MM.1S (cell line): ENCODE measurements around the gene MORN5.

Source experiments
- DNase-seq: peaks from one replicate; pipeline ENCODE4 v3.0.0-alpha.2; 2015
- H2AFZ ChIP-seq: fragments of 300-600 bp; sonication (generic); 2 replicates; pipeline ENCODE4 v1.6.0; 2016; ENCODE audit warnings: antibody characterized with exemption, low read length
- H3F3A ChIP-seq: fragments of 300-600 bp; sonication (generic); 2 replicates; pipeline ENCODE4 v1.6.1; 2016; ENCODE audit warnings: mild to moderate bottlenecking, antibody characterized with exemption, low read length, moderate library complexity, mixed read lengths; ENCODE audit not compliant: insufficient read depth
- H3K27ac ChIP-seq: fragments of 300-600 bp; sonication (generic); 2 replicates; pipeline ENCODE4 v1.5.1; 2016; ENCODE audit warnings: mild to moderate bottlenecking, low read length
- H3K27me3 ChIP-seq: fragments of 300-600 bp; sonication (generic); replicated peaks from 2 replicates; pipeline ENCODE4 v1.6.0; 2016; ENCODE audit warnings: low read length; ENCODE audit not compliant: insufficient read depth
- H3K36me3 ChIP-seq: fragments of 300-600 bp; sonication (generic); replicated peaks from 2 replicates; pipeline ENCODE4 v1.6.1; 2016; ENCODE audit warnings: mild to moderate bottlenecking, low read length, mixed read lengths; ENCODE audit not compliant: insufficient read depth
- H3K4me1 ChIP-seq: fragments of 300-600 bp; sonication (generic); 2 replicates; pipeline ENCODE4 v1.6.1; 2016; ENCODE audit warnings: low read length, mixed read lengths
- H3K4me2 ChIP-seq: fragments of 300-600 bp; sonication (generic); 2 replicates; pipeline ENCODE4 v1.6.0; 2016; ENCODE audit warnings: low read depth, low read length
- H3K4me3 ChIP-seq: fragments of 300-600 bp; sonication (generic); 2 replicates; pipeline ENCODE4 v1.5.1; 2016; ENCODE audit warnings: low read length, mixed read lengths
- H3K79me2 ChIP-seq: fragments of 300-600 bp; sonication (generic); 2 replicates; pipeline ENCODE4 v1.6.1; 2016; ENCODE audit warnings: mixed run types, low read length, mixed read lengths
- H3K9ac ChIP-seq: fragments of 300-600 bp; sonication (generic); 2 replicates; pipeline ENCODE4 v1.6.1; 2016; ENCODE audit warnings: low read length, mixed read lengths
- H3K9me2 ChIP-seq: fragments of 300-600 bp; sonication (generic); replicated peaks from 2 replicates; pipeline ENCODE4 v1.6.1; 2016; ENCODE audit warnings: mild to moderate bottlenecking, low read length, mixed read lengths; ENCODE audit not compliant: insufficient read depth
- H3K9me3 ChIP-seq: fragments of 300-600 bp; sonication (generic); replicated peaks from 2 replicates; pipeline ENCODE4 v1.6.1; 2016; ENCODE audit warnings: mild to moderate bottlenecking, low read length, mixed read lengths; ENCODE audit not compliant: insufficient read depth
- H4K20me1 ChIP-seq: fragments of 300-600 bp; sonication (generic); 2 replicates; pipeline ENCODE4 v1.6.1; 2016; ENCODE audit warnings: mild to moderate bottlenecking, low read length, moderate library complexity, mixed read lengths; ENCODE audit not compliant: insufficient read depth
- EZH2 ChIP-seq: fragments of 300-600 bp; sonication (generic); optimal IDR thresholded peaks from 2 replicates; pipeline ENCODE3; 2017; ENCODE audit warnings: low read depth, mild to moderate bottlenecking, antibody characterized with exemption, low read length, mixed read lengths
- EZH2phosphoT487 ChIP-seq: fragments of 300-600 bp; sonication (generic); IDR thresholded peaks from 2 replicates; pipeline ENCODE4 v1.6.1; 2018; ENCODE audit warnings: antibody characterized with exemption, low read length
- TF ChIP-seq, protein P1 (sequence below): fragments of 300-600 bp; sonication (generic); IDR thresholded peaks from 2 replicates; pipeline ENCODE4 v1.5.1; 2016; ENCODE audit warnings: antibody characterized with exemption, low read length, mixed read lengths

Gene MORN5

DNA sequence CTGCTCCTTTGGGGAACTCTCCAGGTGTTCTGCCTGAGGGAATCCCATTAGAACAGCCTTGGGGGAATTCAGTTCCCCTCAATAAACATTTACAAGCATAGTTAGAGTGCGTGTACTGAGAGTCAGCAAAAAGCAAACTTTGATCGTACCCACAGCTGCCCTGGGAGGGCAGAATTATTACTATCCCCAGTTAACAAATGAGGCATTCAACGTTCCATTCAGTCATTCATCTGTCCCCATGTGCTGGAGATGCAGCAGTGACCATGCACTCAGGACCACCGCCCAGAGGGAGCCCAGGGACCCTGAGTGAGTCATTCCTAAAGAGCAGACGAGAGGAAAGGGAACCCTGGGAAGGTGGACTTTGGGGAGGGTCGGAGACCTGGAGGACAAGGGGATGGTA is 47.5 kb upstream of the MORN5 start:
- no peak overlapping the region for H3K9ac ChIP-seq
- H3K79me2 ChIP-seq: no peaks in the 10 kb centered on the region
- no peak overlapping the region for H3K4me2 ChIP-seq
- no peaks in the 10 kb centered on the region for H3K9me3 ChIP-seq
- H3K36me3 ChIP-seq: no peaks in the 10 kb centered on the region
- H3K27ac ChIP-seq: no peak overlapping the region
- peaks cover 4% of the 10 kb centered on the region; the same call in 1 of the 2 replicates for H3K27me3 ChIP-seq
- no peak for DNase-seq
- H3K9me2 ChIP-seq: no peaks in the 10 kb centered on the region
- H4K20me1 ChIP-seq: no peaks in the 10 kb centered on the region
- H3F3A ChIP-seq: no peaks in the 10 kb centered on the region
- H3K4me1 ChIP-seq: no peaks in the 10 kb centered on the region
- no peak overlapping the region for H3K4me3 ChIP-seq
- TF ChIP-seq, protein P1, sequence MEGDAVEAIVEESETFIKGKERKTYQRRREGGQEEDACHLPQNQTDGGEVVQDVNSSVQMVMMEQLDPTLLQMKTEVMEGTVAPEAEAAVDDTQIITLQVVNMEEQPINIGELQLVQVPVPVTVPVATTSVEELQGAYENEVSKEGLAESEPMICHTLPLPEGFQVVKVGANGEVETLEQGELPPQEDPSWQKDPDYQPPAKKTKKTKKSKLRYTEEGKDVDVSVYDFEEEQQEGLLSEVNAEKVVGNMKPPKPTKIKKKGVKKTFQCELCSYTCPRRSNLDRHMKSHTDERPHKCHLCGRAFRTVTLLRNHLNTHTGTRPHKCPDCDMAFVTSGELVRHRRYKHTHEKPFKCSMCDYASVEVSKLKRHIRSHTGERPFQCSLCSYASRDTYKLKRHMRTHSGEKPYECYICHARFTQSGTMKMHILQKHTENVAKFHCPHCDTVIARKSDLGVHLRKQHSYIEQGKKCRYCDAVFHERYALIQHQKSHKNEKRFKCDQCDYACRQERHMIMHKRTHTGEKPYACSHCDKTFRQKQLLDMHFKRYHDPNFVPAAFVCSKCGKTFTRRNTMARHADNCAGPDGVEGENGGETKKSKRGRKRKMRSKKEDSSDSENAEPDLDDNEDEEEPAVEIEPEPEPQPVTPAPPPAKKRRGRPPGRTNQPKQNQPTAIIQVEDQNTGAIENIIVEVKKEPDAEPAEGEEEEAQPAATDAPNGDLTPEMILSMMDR: no peak
- TF ChIP-seq EZH2: no peak
- no peak for TF ChIP-seq EZH2phosphoT487
- H2AFZ ChIP-seq: no peak overlapping the region

DNA sequence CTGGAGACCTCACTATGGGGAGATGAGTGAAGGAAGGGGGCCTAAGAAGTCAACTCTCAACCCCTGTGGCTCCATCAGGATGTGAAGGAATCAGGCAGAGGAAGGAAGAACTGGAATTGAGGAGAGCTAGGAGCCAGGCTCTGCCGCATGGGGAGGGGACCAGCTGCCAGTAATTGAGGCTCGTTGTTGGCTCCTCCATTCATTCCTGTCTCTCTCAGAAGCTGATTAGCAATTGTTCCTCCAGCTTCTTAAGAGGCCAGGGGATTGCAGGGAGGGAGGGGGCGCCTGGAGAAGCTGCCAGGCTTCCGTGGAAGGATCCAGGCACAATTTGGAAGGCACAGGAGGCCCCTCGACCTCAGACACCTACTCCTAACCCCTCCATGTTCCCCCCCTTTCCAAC is 46.1 kb upstream of the MORN5 start:
- Histone ChIP-seq H3K9me2 (no peaks in the 10 kb centered on the region), H3K27me3 (peaks cover 4% of the 10 kb centered on the region; the same call in 1 of the 2 replicates), H4K20me1 (no peaks in the 10 kb centered on the region), H3K36me3 (no peaks in the 10 kb centered on the region), H3K27ac (no peak overlapping the region), H3K4me1 (no peaks in the 10 kb centered on the region), H2AFZ (no peak overlapping the region), H3K79me2 (no peaks in the 10 kb centered on the region), H3K4me3 (no peak overlapping the region), H3K4me2 (no peak overlapping the region), H3K9ac (no peak overlapping the region), H3F3A (no peaks in the 10 kb centered on the region), H3K9me3 (no peaks in the 10 kb centered on the region)
- DNase-seq: no peak
- TF ChIP-seq EZH2phosphoT487 (no peak), EZH2 (no peak)
- TF ChIP-seq, protein P1: no peak

DNA sequence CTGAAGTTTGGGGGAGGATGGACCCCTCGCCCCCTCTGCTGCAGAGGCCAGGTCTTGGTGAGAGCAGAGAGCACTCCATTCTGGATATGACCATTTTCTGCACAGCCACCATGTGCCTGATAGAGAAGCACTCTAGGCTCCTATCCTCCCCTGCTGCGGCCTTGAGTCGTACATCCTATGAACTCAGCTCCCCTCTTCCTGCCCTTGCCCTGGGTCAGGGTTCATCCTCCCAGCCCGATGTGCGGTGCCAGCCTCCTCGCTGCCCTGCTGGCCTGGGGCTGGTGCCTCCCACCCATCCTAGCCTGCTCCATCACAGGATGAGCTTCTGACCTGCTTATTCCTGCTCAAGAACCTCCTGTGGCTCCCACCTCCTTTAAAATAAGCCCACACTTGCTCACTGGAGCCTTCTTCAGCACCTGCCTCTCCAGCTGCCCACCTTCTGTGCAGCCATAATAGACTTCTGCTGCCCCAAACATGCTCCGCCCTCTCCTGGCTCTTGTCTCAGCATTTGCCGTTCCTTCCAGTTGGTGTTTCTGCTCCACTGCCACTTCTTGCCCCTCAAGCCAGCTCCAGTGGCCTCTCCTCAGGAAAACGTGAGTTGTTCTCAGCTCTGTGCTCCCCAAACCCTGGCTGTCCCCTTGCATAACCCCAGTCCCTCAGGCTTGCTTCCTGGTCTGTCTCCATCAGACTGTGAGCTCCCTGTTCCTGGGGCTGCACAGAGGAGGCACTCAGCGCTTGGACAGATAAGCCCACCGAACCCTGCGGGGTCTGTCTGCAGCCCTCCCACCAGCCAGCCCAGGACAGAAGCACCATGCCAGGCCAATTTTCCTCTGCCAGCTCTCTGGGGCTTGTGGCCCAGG is 44.3 kb upstream of the MORN5 start:
- H3K9me2 ChIP-seq: no peaks in the 10 kb centered on the region
- no peaks in the 10 kb centered on the region for H3K79me2 ChIP-seq
- no peaks in the 10 kb centered on the region for H3K4me1 ChIP-seq
- no peak for DNase-seq
- no peak overlapping the region for H3K4me2 ChIP-seq
- no peak overlapping the region for H3K27ac ChIP-seq
- H3K27me3 ChIP-seq: peaks cover 4% of the 10 kb centered on the region; the same call in 1 of the 2 replicates
- no peaks in the 10 kb centered on the region for H4K20me1 ChIP-seq
- no peak overlapping the region for H3K9ac ChIP-seq
- H3K9me3 ChIP-seq: no peaks in the 10 kb centered on the region
- no peaks in the 10 kb centered on the region for H3F3A ChIP-seq
- H2AFZ ChIP-seq: no peak overlapping the region
- no peak overlapping the region for H3K4me3 ChIP-seq
- H3K36me3 ChIP-seq: no peaks in the 10 kb centered on the region
- TF ChIP-seq EZH2: no peak
- TF ChIP-seq EZH2phosphoT487: no peak
- TF ChIP-seq, protein P1: no peak
